B cell (primary cell): ENCODE results near the gene TBC1D22A. TPM values are rescaled to one million over a fixed set of nuclear protein-coding genes. Genes with fewer than 3 reads are reported as not detected.

Source experiments
- ATAC-seq: fragments of 200-7000 bp; cut with Tn5 transposase; one replicate; pipeline ENCODE4 v1.10.0; 2021; ENCODE audit warnings: low read depth, mild to moderate bottlenecking, moderate number of reproducible peaks, moderate library complexity
- CTCF ChIA-PET: fragments of 350-600 bp; sonication (Branson Sonifier 250); formaldehyde crosslinking; loops from one replicate; lab custom pipeline; 2021; ENCODE audit warnings: antibody characterized with exemption, inconsistent platforms; lab: Charles Lee
- POLR2A ChIA-PET: fragments of 350-600 bp; sonication (Branson Sonifier 250); formaldehyde crosslinking; loops from one replicate; lab custom pipeline; 2021; ENCODE audit warnings: antibody characterized with exemption; lab: Charles Lee
- DNase-seq: peaks from one replicate; pipeline ENCODE4 v3.0.0; 2013
- H2AFZ ChIP-seq: 2 replicates; pipeline ENCODE4 v1.6.1; 2012; ENCODE audit warnings: mild to moderate bottlenecking, low read depth, low read length; ENCODE audit not compliant: insufficient read depth, poor library complexity, severe bottlenecking
- H3K27ac ChIP-seq, 2 donors: 1 replicate in 1 of 2; 2 replicates in 1 of 2; pipeline ENCODE4 v1.5.1; 2012 to 2013; ENCODE audit warnings: low read length in 2 of 2, mild to moderate bottlenecking in 2 of 2, moderate library complexity in 1 of 2
- H3K27me3 ChIP-seq, 4 experiments: fragments of 200-600 bp in 1 of 4; sonication (generic) in 1 of 4; replicated peaks in 1 of 4; 1 replicate in 2 of 4; 2 replicates in 2 of 4; pipeline versions ENCODE4 v1.6.1 to v1.7.0; 2013 to 2016; ENCODE audit warnings: low read length in 3 of 4, mild to moderate bottlenecking in 2 of 4, mixed read lengths in 1 of 4, moderate library complexity in 1 of 4; ENCODE audit not compliant: insufficient read depth in 4 of 4, control insufficient read depth in 3 of 4; ENCODE audit errors: control extremely low read depth in 1 of 4
- H3K36me3 ChIP-seq, 2 experiments: replicated peaks in 1 of 2; 1 replicate in 1 of 2; 2 replicates in 1 of 2; pipeline versions ENCODE4 v1.6.1 to v1.7.1; 2013; ENCODE audit warnings: low read length in 1 of 2; ENCODE audit not compliant: insufficient read depth in 2 of 2, control insufficient read depth in 1 of 2; ENCODE audit errors: control extremely low read depth in 1 of 2, extremely low read depth in 1 of 2
- H3K4me1 ChIP-seq, 2 donors: fragments of 200-600 bp in 1 of 2; sonication (generic) in 1 of 2; 1 replicate in 1 of 2; 2 replicates in 1 of 2; pipeline versions ENCODE4 v1.5.1 to v1.6.1; 2013 to 2017; ENCODE audit warnings: low read length in 2 of 2; ENCODE audit not compliant: control insufficient read depth in 2 of 2, insufficient read depth in 2 of 2
- H3K4me2 ChIP-seq: replicated peaks from 2 replicates; pipeline ENCODE3; 2012; ENCODE audit warnings: mild to moderate bottlenecking, low read depth, low read length; ENCODE audit not compliant: poor library complexity, severe bottlenecking
- H3K4me3 ChIP-seq, 5 experiments: fragments of 200-600 bp in 1 of 5; sonication (generic) in 1 of 5; 1 replicate in 3 of 5; 2 replicates in 2 of 5; pipeline versions ENCODE4 v1.5.1 to v1.7.0; 2011 to 2016; ENCODE audit warnings: low read length in 4 of 5, mild to moderate bottlenecking in 4 of 5, low read depth in 2 of 5, control low read depth in 1 of 5, moderate library complexity in 1 of 5; ENCODE audit not compliant: insufficient read depth in 1 of 5; ENCODE audit errors: control extremely low read depth in 1 of 5, extremely low read depth in 1 of 5
- H3K79me2 ChIP-seq: fragments of 200-600 bp; sonication (generic); one replicate; pipeline ENCODE4 v1.6.0; 2016; ENCODE audit warnings: low read length; ENCODE audit not compliant: control insufficient read depth, insufficient read depth
- H3K9ac ChIP-seq: fragments of 200-600 bp; sonication (generic); 2 replicates; pipeline ENCODE4 v1.6.1; 2017; ENCODE audit warnings: mild to moderate bottlenecking, low read length, moderate library complexity
- H3K9me3 ChIP-seq, 3 donors: one replicate each; pipeline versions ENCODE4 v1.6.1 to v1.7.1; 2013; ENCODE audit warnings: low read length in 2 of 3; ENCODE audit not compliant: control insufficient read depth in 2 of 3, insufficient read depth in 1 of 3; ENCODE audit errors: control extremely low read depth in 1 of 3
- H4K20me1 ChIP-seq: 2 replicates; pipeline ENCODE4 v1.6.0; 2012; ENCODE audit warnings: mild to moderate bottlenecking, low read length; ENCODE audit not compliant: insufficient read depth, control insufficient read depth, poor library complexity, severe bottlenecking
- H3K27ac Mint-ChIP-seq: one replicate; pipeline ENCODE4 v1.8.0; 2021; ENCODE audit warnings: mixed read lengths
- H3K27me3 Mint-ChIP-seq: one replicate; pipeline ENCODE4 v1.8.0; 2021; ENCODE audit warnings: mixed read lengths
- H3K4me1 Mint-ChIP-seq: one replicate; pipeline ENCODE4 v1.8.0; 2021; ENCODE audit warnings: mixed read lengths
- H3K4me3 Mint-ChIP-seq: one replicate; pipeline ENCODE4 v1.8.0; 2021; ENCODE audit warnings: mixed read lengths
- H3K9me3 Mint-ChIP-seq: one replicate; pipeline ENCODE4 v1.8.0; 2022; ENCODE audit warnings: mixed read lengths; ENCODE audit not compliant: insufficient read depth
- CTCF ChIP-seq: fragments of 200-600 bp; IDR thresholded peaks from one replicate; pipeline ENCODE4 v1.8.0; 2022; ENCODE audit warnings: antibody characterized with exemption, mild to moderate bottlenecking
- EZH2 ChIP-seq: IDR thresholded peaks from 2 replicates; pipeline ENCODE4 v1.6.1; 2012; ENCODE audit warnings: borderline replicate concordance, low read depth, mild to moderate bottlenecking, moderate library complexity, low read length; ENCODE audit not compliant: insufficient read depth, poor library complexity, severe bottlenecking
- WGBS: methylation state at CpG from one replicate; pipeline ENCODE4 v1.1.5; 2013; ENCODE audit warnings: missing lambda C conversion rate; ENCODE audit not compliant: insufficient coverage; 5-methylcytosine and 5-hydroxymethylcytosine counted together
- intact Hi-C: fragments of 100-400 bp; cut with micrococcal nuclease; formaldehyde crosslinking; loops from one replicate; pipeline ENCODE4 v1.10.0; 2022
- polyA plus RNA-seq: library from polyadenylated mRNA; depleted of rRNA; stranded (reverse); fragments of >200 nt; gene quantifications from 2 replicates; pipeline ENCODE4 v1.2.3, GENCODE V29; 2012
- total RNA-seq, 2 donors: library from RNA; stranded (reverse); fragments of 120-200 nt in 1 of 2; gene quantifications; 1 replicate in 1 of 2; 2 replicates in 1 of 2; pipeline versions ENCODE4 v1.2.3 to v1.2.4, GENCODE V29; 2013 to 2022

The TBC1D22A gene
- total and polyA plus RNA-seq, 2 donors (not counting 1 experiment from before 2014, with no cell fraction given): 73.8 to 128 TPM

GRCh38 chr22:46846150-46846831 lies 83.8 kb downstream of the TBC1D22A start:
- Mint-ChIP-seq H3K27me3 (no peaks in the 10 kb centered on the region), H3K4me3 (no peak overlapping the region), H3K4me1 (peaks cover 21% of the 10 kb centered on the region), H3K27ac (no peak overlapping the region), H3K9me3 (no peaks in the 10 kb centered on the region)
- WGBS: 87% methylated on average over 14 of the region's 17 CpGs
- H3K4me3 ChIP-seq: no peak overlapping the region
- H3K27ac ChIP-seq: no peak overlapping the region
- H3K36me3 ChIP-seq: peaks cover 0 to 66% of the 10 kb centered on the region in 2 experiments
- H3K9me3 ChIP-seq: peaks cover 0 to 3% (median 0%) of the 10 kb centered on the region in 3 donors
- H3K27me3 ChIP-seq: no peaks in the 10 kb centered on the region
- no peak overlapping the region for H3K4me2 ChIP-seq
- H3K79me2 ChIP-seq: peaks cover 100% of the 10 kb centered on the region
- no peak overlapping the region for H3K9ac ChIP-seq
- peaks cover 98% of the 10 kb centered on the region for H4K20me1 ChIP-seq
- intact Hi-C loops: no loop called here
- ATAC-seq (no peak), DNase-seq (no peak)
- TF ChIP-seq EZH2: no peak
- CTCF ChIA-PET: interaction anchor here (1.3 kb wide), 1 partner anchor 13 kb away, joined by 5 read pairs; no protein-coding TSS in a partner anchor
- H3K4me1 ChIP-seq: no peaks in the 10 kb centered on the region
- no peak overlapping the region for H2AFZ ChIP-seq
- POLR2A ChIA-PET: no interaction called here

GRCh38 chr22:46846832-46847355 lies 84.4 kb downstream of the TBC1D22A start:
- CTCF ChIA-PET: no interaction called here
- intact Hi-C loops: no loop called here
- H3K4me1 Mint-ChIP-seq: peaks cover 19% of the 10 kb centered on the region

More at GRCh38 chr22:46846832-46847355, 84.4 kb downstream of the TBC1D22A start:
- Histone ChIP-seq H4K20me1 (peaks cover 98% of the 10 kb centered on the region), H3K27me3 (no peaks in the 10 kb centered on the region), H3K9me3 (peaks cover 0 to 3% (median 0%) of the 10 kb centered on the region in 3 donors), H3K4me3 (no peak overlapping the region), H3K9ac (no peak overlapping the region), H3K79me2 (peaks cover 100% of the 10 kb centered on the region), H3K27ac (no peak overlapping the region), H3K4me2 (no peak overlapping the region), H3K4me1 (no peaks in the 10 kb centered on the region), H3K36me3 (peaks cover 0 to 63% of the 10 kb centered on the region in 2 experiments), H2AFZ (no peak overlapping the region)
- POLR2A ChIA-PET: no interaction called here
- Mint-ChIP-seq H3K27ac (no peak overlapping the region), H3K9me3 (no peaks in the 10 kb centered on the region), H3K27me3 (no peaks in the 10 kb centered on the region), H3K4me3 (no peak overlapping the region)
- no peak for ATAC-seq
- TF ChIP-seq EZH2: no peak
- TF ChIP-seq CTCF: no peak
- 86% methylated on average over 12 of the region's 12 CpGs for WGBS
- DNase-seq: no peak
